ENCODE measurements around the gene GLIS1. TPM values are rescaled to one million over a fixed set of nuclear protein-coding genes. Genes with fewer than 3 reads are reported as not detected.

GLIS1 gene
- polyA plus RNA-seq, 1 donor (not counting 4 experiments of a cell fraction or from before 2014, with no cell fraction given): not detected

DNA sequence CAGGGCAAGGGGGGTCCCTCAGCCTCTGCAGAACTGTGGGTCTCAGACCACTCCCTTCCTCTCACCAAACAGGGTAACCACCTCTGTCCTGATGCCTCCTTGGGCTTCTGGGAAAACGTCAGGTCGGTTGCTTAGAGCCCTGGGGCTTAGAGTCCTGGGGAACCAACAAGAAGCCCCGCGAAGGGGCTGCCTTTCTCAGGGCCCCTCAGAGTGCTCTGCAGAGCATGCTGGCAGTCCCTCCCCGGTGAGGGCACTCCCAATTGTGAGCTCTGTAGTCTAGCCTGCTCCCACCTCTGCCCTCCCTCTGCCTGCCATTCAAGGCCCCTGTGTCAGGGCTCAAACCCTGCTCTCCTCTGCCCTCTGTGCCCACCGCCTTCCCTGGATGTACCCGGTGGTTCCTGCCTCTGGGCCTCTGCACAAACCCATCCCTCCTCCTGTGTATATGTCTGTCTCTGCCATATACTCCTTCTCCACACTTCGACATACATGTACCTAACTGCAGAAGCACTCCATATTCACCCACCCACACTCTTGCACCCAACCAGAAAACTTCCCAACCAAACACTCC is 187.5 kb downstream of the GLIS1 start:
- Histone ChIP-seq H3K4me1 (ENCODE audit: control insufficient read depth, extremely low read depth, insufficient read depth, low read length) (no peaks in the 10 kb centered on the region), H3K9ac (ENCODE audit: control insufficient read depth, extremely low read depth, insufficient read depth, low read length) (no peak overlapping the region), H4K20me1 (ENCODE audit: control insufficient read depth, extremely low read depth, insufficient read depth, low read length) (no peaks in the 10 kb centered on the region), H3K9me1 (ENCODE audit: control insufficient read depth, extremely low read depth, insufficient read depth, low read length) (no peaks in the 10 kb centered on the region), H2AFZ (ENCODE audit: control insufficient read depth, low read length) (no peak overlapping the region), H3K79me2 (ENCODE audit: control insufficient read depth, insufficient read depth, low read length) (no peaks in the 10 kb centered on the region), H3K36me3 (ENCODE audit: control insufficient read depth in 2 of 2, extremely low read depth in 1 of 2, insufficient read depth in 2 of 2, low read length in 2 of 2) (no peaks in the 10 kb centered on the region), H3K4me3 (ENCODE audit: control insufficient read depth in 2 of 3, extremely low read depth in 1 of 3, insufficient read depth in 2 of 3, low read depth in 1 of 3, low read length in 3 of 3) (no peak overlapping the region), H3K27me3 (ENCODE audit: control insufficient read depth, extremely low read depth, insufficient read depth, low read length) (peaks cover 7% of the 10 kb centered on the region), H3K27ac (ENCODE audit: control insufficient read depth, insufficient read depth, low read length) (no peak overlapping the region), H3K4me2 (ENCODE audit: control insufficient read depth, extremely low read depth, insufficient read depth, low read depth, low read length) (no peak overlapping the region), H3K9me3 (ENCODE audit: control insufficient read depth, low read depth, low read length) (peaks cover 2% of the 10 kb centered on the region)
- TF ChIP-seq EZH2 (IDR thresholded peaks at IDR 0.05; ENCODE audit: low read length): no peak
- TF ChIP-seq CTCF (optimal IDR thresholded peaks at IDR 0.05 in 1 of 3, IDR thresholded peaks at IDR 0.05 in 1 of 3, conservative IDR thresholded peaks at IDR 0.05 in 1 of 3; ENCODE audit: extremely low read depth in 1 of 3, insufficient read depth in 2 of 3, low read length in 3 of 3): no peak
- dilution Hi-C loops (cut with MboI; ENCODE audit: extremely low pct_ligation_motif_present, low sequenced_read_pairs): no loop called here
- FAIRE-seq: no peak
- DNase-seq (ENCODE audit: low read depth, low spot score): no peak

DNA sequence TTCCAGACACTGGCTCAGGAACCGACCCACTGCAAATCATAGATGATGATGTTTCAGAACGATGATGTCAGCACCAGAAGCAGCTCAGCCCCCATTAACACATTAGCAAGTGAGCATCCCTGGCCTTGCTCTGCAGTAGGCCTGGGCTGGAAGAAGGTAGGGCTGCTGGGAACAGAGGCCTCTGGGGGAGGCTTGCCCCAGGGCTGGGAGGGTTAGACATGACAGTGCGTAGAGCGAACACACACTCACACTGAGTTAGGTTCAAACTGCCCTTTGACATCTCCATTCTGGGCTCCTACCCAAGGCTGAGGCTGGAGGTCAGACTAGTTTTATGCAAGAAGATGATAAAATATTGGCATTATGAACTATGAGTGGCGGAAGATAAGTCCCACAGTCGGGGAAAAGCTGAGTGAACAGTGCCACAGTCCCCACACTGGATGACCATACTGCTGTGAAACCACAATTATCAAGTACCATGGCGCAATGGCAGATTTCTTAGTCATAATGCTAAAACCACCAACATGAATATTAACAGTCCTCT is 188.7 kb downstream of the GLIS1 start:
- Histone ChIP-seq H3K9me1 (ENCODE audit: control insufficient read depth, extremely low read depth, insufficient read depth, low read length) (no peaks in the 10 kb centered on the region), H3K27me3 (ENCODE audit: control insufficient read depth, extremely low read depth, insufficient read depth, low read length) (peaks cover 7% of the 10 kb centered on the region), H3K9me3 (ENCODE audit: control insufficient read depth, low read depth, low read length) (no peaks in the 10 kb centered on the region), H4K20me1 (ENCODE audit: control insufficient read depth, extremely low read depth, insufficient read depth, low read length) (no peaks in the 10 kb centered on the region), H2AFZ (ENCODE audit: control insufficient read depth, low read length) (no peak overlapping the region), H3K4me2 (ENCODE audit: control insufficient read depth, extremely low read depth, insufficient read depth, low read depth, low read length) (no peak overlapping the region), H3K4me3 (ENCODE audit: control insufficient read depth in 2 of 3, extremely low read depth in 1 of 3, insufficient read depth in 2 of 3, low read depth in 1 of 3, low read length in 3 of 3) (no peak overlapping the region), H3K79me2 (ENCODE audit: control insufficient read depth, insufficient read depth, low read length) (no peaks in the 10 kb centered on the region), H3K4me1 (ENCODE audit: control insufficient read depth, extremely low read depth, insufficient read depth, low read length) (no peaks in the 10 kb centered on the region), H3K27ac (ENCODE audit: control insufficient read depth, insufficient read depth, low read length) (no peak overlapping the region), H3K36me3 (ENCODE audit: control insufficient read depth in 2 of 2, extremely low read depth in 1 of 2, insufficient read depth in 2 of 2, low read length in 2 of 2) (no peaks in the 10 kb centered on the region), H3K9ac (ENCODE audit: control insufficient read depth, extremely low read depth, insufficient read depth, low read length) (no peak overlapping the region)
- dilution Hi-C loops (cut with MboI; ENCODE audit: extremely low pct_ligation_motif_present, low sequenced_read_pairs): no loop called here
- FAIRE-seq (no peak), DNase-seq (ENCODE audit: low read depth, low spot score) (no peak)
- TF ChIP-seq EZH2 (IDR thresholded peaks at IDR 0.05; ENCODE audit: low read length) (no peak), CTCF (optimal IDR thresholded peaks at IDR 0.05 in 1 of 3, IDR thresholded peaks at IDR 0.05 in 1 of 3, conservative IDR thresholded peaks at IDR 0.05 in 1 of 3; ENCODE audit: extremely low read depth in 1 of 3, insufficient read depth in 2 of 3, low read length in 3 of 3) (no peak)

Data from keratinocyte (primary cell).